DMS153 treated with DMSO at 0.1 percent for 48 hours (cell line): ENCODE data around the gene SLC35A3.
"Not testable (repeated sequence)": the region's sequence is repeated elsewhere in the genome, so short reads cannot be mapped to it uniquely, and the experiment has no call there.

Source experiments
- DNase-seq: peaks from one replicate; lab custom pipeline; 2025; ENCODE audit not compliant: unreplicated experiment; lab: John Stamatoyannopoulos, UW

SLC35A3 gene

DNA sequence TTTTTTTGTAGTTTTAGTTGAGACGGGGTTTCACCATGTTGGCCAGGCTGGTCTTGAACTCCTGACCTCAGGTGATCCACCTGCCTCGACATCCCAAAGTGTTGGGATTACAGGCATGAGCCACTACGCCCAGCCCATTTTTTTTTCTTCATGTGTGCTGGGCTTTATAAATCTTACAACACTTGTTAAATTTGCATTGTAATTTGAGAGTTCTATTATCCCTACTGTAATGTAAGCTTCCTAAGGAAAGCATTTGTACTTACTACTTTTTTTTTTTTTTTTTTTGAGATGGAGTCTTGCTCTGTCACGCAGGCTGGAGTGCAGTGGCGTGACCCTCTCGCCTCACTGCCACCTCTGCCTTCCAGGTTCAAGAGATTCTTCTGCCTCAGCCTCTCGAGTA lies 2.3 kb downstream of the SLC35A3 start:
- not testable (repeated sequence) for DNase-seq

DNA sequence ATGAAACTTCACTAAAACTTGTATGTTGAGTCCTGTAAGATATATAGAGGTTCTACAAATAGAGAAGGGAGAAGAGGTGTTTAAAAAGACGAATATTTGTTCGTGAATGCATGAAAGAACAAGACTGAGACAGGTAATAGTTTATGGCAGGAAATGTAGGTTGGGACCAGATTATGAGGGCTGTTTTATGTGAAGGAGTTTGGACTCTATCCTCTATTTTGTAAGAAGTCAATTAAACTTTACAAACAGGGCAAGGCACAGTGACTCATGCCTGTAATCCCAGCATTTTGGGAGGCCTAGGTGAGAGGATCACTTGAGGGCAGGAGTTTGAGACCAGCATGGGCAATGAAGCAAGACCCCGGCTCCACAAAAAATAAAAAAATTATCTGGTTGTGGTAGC lies 5.7 kb downstream of the SLC35A3 start:
- DNase-seq, result no peak

DNA sequence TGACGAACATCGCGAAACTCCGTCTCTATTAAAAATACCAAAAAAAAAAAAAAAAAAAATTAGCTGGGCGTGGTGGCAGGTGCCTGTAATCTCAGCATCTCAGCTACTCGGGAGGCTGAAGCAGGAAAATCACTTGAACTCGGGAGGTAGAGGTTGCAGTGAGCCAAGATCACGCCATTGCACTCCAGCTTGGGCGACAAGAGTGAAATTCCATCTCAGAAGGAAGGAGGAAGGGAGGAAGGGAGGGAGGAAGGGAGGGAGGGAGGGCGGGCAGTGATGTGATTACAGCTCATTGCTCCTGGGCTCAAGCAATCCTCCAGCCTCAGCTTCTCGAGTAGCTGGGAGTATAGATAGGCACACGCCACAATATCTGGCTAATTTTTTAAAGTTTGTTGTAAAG lies 7.5 kb downstream of the SLC35A3 start:
- not testable (repeated sequence) for DNase-seq

DNA sequence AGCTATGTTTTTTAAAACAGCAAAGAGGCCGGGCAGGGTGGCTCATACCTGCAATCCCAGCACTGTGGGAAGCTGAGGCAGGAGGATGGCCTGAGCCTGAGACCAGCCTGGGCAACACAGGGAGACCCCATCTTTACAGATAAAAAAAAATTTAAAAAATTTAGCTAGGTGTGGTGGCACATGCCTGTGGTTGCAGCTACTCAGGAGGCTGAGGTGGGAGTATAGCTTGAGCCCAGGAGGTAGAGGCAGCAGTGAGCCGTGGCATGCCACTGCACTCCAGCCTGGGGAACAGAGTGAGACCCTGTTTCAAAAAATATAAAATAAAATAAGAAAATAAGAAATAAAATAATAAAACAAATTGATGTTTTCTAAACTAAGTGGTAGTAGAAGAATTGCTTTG lies 8.4 kb downstream of the SLC35A3 start:
- no peak for DNase-seq

DNA sequence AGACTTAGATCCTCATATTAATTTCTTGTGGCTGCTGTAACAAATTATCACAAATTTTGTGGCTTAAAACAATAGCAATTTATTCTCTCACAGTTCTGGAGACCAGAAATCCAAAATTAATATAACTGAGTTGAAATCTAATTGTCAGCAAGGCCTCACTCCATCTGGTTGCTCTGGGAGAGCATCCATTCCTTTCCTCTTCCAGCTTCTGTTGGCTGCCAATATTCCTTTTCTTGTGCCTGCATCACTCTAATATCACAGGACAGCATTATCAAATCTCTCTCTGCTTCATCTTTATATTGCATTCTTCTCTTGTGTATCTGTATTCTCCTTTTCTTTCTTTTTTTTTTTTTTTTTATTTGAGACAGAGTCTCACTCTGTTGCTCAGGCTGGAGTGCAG lies 9.3 kb downstream of the SLC35A3 start:
- no peak for DNase-seq

DNA sequence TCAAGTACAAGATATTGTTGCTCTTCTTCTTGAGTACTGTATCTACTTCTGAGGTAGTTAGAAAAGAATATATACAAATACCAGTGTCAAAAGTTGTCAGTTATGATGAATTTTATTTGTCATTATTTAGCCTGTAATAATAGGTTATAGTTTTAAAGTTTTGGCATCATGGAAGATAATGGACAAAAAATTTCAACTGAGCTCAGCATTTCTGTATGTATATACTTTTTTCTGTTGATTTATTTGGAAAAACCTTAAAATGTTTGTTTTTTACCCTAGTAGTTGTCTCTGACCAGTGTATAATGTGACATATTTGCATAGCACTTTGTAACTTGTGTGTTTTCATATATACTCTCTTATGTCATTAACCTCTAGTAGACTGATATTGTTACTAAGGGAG lies 11.1 kb downstream of the SLC35A3 start:
- DNase-seq, result no peak

DNA sequence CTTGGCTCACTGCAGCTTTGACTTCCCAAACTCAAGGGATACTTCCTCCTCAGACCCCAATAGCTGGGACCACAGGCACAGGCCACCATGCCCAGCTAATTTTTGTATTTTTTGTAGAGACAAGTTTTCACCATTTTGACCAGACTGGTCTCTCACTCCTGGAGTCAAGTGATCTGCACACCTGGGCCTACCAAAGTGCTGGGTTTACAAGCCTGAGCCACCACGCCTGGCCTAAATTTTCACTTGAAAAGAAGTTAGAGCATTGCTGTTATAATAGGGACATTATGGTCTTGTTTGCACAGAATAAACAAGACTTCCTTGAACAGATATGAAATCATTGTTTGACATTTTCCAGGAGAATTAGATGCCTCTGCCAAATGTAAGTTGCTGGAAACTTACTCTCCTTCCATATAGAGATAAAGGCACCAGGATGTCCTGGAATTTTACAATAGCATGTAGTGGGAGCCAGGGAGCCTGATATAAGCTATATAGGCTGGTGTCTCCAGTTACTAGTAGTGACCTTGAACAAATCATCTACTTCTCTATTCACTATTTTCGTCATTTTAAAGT lies 16.9 kb downstream of the SLC35A3 start:
- DNase-seq, result no peak

DNA sequence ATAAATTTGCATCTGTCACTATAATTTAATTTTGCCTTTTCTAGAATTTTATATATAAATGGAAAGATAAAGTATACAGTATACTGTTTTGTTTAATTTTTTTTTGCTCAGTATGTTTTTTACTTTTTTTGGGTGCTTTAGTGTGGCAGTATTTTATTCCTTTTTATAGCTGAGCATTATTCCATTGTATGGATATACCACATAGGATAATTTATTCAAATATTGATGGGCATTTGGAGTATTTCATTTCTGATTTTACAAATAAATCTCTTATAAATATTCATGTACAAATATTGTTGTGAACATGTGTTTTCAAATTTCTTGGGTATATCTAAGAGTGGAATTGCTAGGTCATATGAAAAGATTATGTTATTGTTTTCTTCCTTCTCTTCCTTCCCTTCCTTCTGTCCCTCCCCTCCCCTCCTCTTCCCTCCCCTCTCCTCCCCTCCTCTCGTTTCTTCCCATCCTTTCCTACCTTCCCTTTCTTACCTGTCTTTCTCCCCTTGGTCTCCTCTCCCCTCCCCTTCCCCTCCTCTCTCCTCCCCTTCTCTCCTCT lies 18.5 kb downstream of the SLC35A3 start:
- no peak for DNase-seq

DNA sequence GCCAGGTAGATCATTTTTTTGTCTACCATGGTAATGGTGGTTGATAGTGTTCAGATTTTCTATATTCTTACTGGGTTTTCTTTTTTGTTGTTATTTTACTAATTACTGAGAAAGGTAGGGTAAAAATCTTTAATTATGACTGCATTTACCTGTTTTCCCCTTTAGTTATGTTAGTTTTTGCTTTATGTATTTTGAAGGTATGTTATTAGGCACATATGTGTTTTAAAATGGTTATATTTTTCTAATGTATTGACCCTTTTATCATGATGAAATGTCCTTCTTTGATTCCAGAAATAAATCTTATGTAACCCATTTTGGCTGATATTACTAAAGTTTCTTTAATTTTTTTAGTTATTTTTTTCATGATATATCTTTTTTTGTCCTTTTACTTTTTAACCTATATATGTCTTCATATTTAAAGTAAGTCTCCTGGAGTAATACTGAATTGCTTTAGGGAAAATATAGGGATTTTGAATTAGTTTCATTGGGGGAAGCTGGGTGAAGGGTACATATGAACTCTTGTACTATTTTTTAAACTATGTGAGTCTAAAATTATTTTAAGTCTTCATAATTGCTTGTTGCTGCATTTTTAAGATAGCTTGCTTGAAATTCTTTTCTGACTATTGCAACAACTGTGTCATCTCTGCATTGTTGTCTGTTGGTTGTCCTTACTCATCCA lies 22.4 kb downstream of the SLC35A3 start:
- DNase-seq, result no peak

DNA sequence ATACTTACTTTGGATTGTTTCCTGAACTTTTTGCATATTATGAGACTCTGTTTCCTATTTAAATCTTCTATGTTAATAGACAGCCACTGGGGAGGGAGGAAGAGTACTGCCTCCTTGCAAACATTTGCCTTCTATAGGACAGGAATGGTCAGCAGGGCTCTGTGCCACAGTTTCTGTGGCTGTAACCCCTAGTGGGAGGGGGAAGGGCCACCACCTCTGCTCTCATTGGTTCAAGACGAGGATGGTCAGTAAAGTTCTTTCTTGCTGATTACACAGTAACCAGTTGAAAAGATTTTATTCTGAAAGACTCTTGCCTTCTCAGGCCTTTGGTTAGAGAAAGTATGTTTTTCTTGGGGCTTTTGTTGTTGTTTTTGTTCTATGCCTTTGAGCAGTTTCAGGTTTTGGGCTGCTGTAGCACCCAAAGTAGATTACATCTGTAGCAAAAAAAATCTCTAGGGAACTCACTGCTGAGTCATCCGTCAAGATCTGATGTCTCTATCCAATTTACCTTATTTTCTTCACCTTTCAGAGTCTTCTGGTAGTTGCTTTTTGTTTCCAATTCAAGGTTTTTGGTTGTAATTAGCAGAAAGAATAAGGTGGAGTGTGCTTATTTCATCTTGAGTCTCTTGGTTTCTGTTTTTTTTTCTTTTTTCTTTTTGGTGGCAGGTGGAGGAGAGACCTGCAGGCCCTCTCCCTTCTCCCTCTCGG lies 23.1 kb downstream of the SLC35A3 start:
- no peak for DNase-seq

DNA sequence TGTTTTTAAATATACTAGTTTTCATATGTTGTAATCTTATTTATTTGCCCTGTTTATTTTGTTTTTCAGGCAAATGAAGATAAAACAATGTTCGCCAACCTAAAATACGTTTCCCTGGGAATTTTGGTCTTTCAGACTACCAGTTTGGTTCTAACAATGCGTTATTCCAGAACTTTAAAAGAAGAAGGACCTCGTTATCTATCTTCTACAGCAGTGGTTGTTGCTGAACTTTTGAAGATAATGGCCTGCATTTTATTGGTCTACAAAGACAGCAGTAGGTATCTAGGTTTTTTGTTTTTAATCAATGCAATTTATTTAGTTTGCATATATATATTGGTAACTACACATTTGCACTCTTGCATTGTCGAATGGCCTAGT lies 23.7 kb downstream of the SLC35A3 start:
- DNase-seq, result no peak

DNA sequence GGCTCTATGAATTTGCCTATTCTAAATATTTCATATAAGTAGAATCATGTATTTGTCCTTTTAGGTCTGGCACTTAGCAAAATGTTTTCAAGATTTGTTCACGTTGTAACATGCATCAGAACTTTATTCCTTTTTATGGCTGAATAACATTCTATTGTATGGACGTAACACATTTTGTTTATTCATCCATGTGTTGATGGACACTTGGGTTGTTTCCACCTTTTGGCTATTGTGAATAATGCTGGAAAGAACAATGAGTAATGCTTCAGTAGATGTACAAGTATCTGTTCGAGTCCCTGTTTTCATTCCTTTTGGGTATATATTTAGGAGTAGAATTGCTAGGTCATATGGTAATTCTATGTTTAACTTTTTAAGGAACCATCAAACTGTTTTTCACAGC lies 24.7 kb downstream of the SLC35A3 start:
- DNase-seq, result no peak

DNA sequence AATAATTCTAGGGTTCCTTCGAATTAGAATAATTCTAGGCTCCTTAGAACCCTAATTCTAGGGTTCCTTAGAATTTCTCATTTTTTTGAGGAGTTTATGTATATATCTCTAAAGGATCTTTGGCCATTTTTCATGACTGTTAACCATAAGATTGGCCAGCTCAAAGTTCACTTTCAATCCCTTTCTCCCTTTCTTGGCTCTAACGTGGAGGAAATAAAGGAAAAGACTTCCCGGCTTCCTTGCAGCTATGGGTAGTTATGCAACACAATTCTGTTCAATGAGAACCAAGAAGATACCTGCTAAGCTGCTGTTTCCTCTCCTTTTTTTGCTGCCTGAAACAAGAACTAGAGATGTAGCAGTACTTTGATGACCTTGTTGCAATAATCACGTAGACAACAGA lies 27.2 kb downstream of the SLC35A3 start:
- DNase-seq, result no peak

DNA sequence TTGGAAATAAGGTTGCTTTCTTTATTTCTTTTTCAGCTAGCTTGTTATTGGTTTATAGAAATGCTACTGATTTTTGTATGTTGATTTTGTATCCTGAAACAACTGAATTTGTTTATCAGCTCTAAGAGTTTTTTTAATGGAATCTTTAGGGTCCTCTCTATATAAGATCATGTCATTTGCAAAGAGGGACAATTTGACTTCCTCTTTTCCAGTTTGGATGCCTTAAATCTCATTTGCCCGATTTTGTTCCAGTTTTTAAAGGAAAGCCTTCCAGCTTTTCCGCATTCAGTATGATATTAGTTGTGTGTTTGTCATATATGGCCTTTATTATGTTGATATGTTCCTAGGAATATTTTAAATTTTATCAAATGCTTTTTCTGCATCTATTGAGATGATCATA lies 31.7 kb downstream of the SLC35A3 start:
- no peak for DNase-seq

DNA sequence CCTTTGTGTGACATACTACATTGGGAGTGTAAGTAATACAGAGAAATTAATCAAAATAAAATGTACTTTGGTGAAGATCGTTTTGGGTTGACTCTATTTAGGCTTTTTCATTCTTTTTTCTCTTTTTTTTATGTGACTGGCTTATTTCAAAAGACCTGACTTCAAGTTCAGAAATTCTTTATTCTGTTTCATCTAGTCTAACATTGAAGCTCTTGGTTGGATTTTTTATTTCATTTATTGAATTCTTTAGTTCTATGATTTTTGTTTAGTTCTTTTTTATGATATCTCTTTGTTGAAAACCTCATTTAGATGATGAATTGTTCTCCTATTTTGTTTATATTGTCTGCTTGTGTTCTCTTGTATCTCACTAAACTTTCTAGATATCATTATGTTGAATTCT lies 35.6 kb downstream of the SLC35A3 start:
- no peak for DNase-seq

DNA sequence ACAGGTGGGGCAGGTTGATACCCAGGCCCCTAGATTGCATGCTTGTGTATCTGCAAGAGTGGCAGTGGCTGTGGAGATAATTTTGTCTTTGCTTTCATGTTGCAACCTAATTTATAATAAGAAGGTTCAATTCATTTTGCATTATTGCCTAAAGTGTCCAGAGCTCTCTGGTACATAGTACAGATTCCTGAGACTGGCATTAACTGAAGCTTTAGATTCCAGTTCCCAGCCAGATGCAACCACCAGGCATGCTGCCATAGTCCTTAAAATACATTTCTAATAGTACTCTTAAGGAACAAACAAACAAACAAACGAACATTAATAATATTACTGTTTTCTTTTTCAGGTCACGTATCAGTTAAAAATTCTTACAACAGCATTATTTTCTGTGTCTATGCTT lies 36.9 kb downstream of the SLC35A3 start:
- DNase-seq, result no peak

DNA sequence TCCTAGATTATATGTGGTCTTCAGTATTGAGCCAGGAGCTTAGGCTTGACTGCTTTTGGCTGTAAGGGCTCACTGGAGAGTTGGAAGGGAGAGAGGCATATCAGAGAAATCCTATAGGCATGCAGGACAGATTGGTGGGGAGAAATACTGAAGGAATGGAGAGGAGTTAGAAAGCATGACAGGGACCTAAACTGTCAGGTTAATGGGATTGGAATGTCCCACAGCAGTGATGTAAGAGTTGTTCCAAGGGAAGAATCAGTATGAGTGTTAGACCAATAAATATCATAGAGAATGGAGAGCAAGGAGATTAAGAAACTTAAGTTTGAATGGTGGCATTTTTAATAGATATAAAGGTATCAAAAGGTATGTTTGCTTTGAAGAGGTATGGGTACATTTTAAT lies 39.7 kb downstream of the SLC35A3 start:
- no peak for DNase-seq

DNA sequence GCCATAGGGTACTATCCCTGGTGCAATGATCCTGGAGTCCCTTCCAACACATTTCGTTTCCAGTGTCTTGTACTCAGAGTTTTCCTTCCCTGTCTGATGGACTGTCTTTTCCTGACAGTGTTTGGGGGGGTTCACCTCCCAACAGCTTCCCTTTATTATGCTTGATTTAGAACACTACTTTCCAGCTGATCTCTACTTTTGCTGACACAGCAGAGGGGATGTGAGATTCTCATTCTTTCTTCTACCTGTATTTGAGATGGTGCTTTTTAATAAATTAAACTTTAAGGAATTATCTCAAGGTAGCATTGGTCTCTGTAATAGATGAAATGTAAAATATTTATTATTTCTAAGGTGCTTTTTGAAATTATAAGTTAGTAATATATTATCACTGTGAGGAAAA lies 41.0 kb downstream of the SLC35A3 start:
- no peak for DNase-seq

DNA sequence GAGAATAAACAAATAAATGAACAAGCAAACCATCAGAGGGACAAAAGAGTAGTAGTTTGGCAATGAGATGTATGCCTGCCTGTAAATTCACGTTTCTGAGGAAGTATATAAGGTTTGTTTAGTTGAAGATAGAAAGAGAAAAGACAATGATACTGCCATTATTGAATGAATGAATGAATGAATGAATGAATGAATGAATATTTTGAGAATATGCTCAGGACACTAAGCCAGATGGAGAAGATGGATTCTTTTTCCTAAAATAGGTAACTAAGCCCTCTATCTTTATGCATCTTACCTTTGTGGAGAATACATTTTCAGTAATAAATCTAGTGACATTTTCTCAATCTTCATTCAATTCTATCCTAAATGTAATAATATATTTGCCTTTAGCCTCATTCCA lies 49.4 kb downstream of the SLC35A3 start:
- DNase-seq, result no peak

DNA sequence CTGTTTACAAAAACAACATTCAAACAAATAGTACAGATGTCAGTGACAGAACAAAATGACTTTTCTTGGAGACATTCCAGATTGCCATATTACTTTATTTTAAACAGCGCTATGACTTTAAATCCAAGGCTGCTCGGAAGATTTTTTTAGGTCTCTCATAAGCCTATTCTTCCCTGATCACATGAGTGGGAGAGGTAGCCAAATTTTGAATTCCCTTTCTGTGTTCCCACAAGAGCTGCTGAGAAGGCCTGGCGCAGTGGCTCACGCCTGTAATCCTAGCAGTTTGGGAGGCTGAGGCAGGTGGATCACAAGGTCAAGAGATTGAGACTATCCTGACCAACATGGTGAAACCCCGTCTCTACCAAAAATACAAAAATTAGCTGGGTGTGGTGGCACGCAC lies 53.7 kb downstream of the SLC35A3 start:
- no peak for DNase-seq

DNA sequence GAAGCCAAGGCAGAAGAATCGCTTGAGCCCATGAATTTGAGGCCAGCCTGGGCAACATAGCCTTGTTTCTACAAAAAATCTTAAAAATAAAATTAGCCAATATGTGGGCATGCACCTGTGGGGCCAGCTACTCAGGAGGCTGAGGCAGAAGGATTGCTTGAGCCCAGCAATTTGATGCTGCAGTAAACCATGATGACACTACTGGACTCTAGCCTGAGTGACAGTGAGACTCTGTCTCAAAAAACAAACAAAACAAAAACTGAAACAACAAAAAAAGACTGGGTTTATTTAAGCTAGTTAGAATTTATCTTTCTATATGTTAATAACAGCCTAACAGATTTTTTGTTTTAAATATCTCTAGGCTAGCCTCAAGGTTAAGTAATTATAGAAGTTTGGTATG lies 57.4 kb downstream of the SLC35A3 start:
- DNase-seq, result no peak

DNA sequence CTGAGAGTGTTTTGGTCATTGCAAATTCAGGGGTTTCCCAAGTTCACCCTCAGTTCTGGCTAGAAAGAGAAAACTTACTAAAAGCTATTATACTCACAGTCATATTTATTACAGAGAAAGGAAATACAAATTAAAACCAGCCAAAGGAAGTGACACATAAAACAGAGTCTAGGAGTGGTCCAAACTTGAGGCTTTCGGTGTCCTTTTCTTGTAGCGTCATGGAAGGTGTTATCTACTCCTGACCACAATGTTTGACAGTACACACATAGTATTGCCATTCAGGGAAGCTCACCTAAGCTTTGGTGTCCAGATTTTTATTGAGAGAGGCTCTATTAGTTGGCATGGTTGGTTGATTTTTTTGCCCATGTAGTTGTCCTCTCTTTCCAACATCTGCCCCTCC lies 59.0 kb downstream of the SLC35A3 start:
- no peak for DNase-seq
